ENCODE measurements around the gene GOT1.

GOT1 gene

GRCh38 chr10:99461230-99461629 is 30.8 kb upstream of the GOT1 start:
- H3K4me1 ChIP-seq: no peaks in the 10 kb centered on the region
- TF ChIP-seq CTCF (IDR thresholded peaks at IDR 0.05): no peak

GRCh38 chr10:99460070-99460469 is 29.6 kb upstream of the GOT1 start:
- Histone ChIP-seq H3K4me2 (ENCODE audit: low read length) (no peak overlapping the region), H3K27ac (no peak overlapping the region), H3K4me1 (no peaks in the 10 kb centered on the region), H3K36me3 (ENCODE audit: control insufficient read depth, insufficient read depth, low read length) (no peaks in the 10 kb centered on the region), H3K9ac (no peak overlapping the region), H3K79me2 (no peaks in the 10 kb centered on the region), H3K27me3 (ENCODE audit: control insufficient read depth, insufficient read depth, low read length) (no peaks in the 10 kb centered on the region), H3K9me3 (ENCODE audit: control insufficient read depth, low read length) (no peaks in the 10 kb centered on the region), H3K4me3 (ENCODE audit: low read depth, low read length) (no peak overlapping the region), H2AFZ (no peak overlapping the region)
- TF ChIP-seq CTCF (IDR thresholded peaks at IDR 0.05): no peak

More at GRCh38 chr10:99461230-99461629, 30.8 kb upstream of the GOT1 start:
- no peak overlapping the region for H3K9ac ChIP-seq
- no peaks in the 10 kb centered on the region for H3K79me2 ChIP-seq
- no peaks in the 10 kb centered on the region for H3K9me3 ChIP-seq (ENCODE audit: control insufficient read depth, low read length)
- no peak overlapping the region for H3K4me3 ChIP-seq (ENCODE audit: low read depth, low read length)
- no peaks in the 10 kb centered on the region for H3K27me3 ChIP-seq (ENCODE audit: control insufficient read depth, insufficient read depth, low read length)
- no peak overlapping the region for H2AFZ ChIP-seq
- H3K36me3 ChIP-seq (ENCODE audit: control insufficient read depth, insufficient read depth, low read length): no peaks in the 10 kb centered on the region
- H3K4me2 ChIP-seq (ENCODE audit: low read length): no peak overlapping the region
- no peak overlapping the region for H3K27ac ChIP-seq

- Histone ChIP-seq H3K4me1 (no peaks in the 10 kb centered on the region), H3K4me2 (ENCODE audit: low read length) (no peak overlapping the region), H3K79me2 (no peaks in the 10 kb centered on the region), H3K27me3 (ENCODE audit: control insufficient read depth, insufficient read depth, low read length) (no peaks in the 10 kb centered on the region), H3K9ac (no peak overlapping the region), H3K4me3 (ENCODE audit: low read depth, low read length) (no peak overlapping the region), H3K27ac (no peak overlapping the region), H3K9me3 (ENCODE audit: control insufficient read depth, low read length) (no peaks in the 10 kb centered on the region), H3K36me3 (ENCODE audit: control insufficient read depth, insufficient read depth, low read length) (no peaks in the 10 kb centered on the region), H2AFZ (no peak overlapping the region)
- TF ChIP-seq CTCF (IDR thresholded peaks at IDR 0.05): no peak
Observed at GRCh38 chr10:99459217-99459616, 28.8 kb upstream of the GOT1 start.

- H3K9me3 ChIP-seq (ENCODE audit: control insufficient read depth, low read length): no peaks in the 10 kb centered on the region
- no peak overlapping the region for H2AFZ ChIP-seq
- no peak overlapping the region for H3K4me3 ChIP-seq (ENCODE audit: low read depth, low read length)
- H3K36me3 ChIP-seq (ENCODE audit: control insufficient read depth, insufficient read depth, low read length): no peaks in the 10 kb centered on the region
- no peaks in the 10 kb centered on the region for H3K4me1 ChIP-seq
- TF ChIP-seq CTCF (IDR thresholded peaks at IDR 0.05): no peak
- H3K9ac ChIP-seq: no peak overlapping the region
- H3K27ac ChIP-seq: no peak overlapping the region
- no peaks in the 10 kb centered on the region for H3K27me3 ChIP-seq (ENCODE audit: control insufficient read depth, insufficient read depth, low read length)
- H3K79me2 ChIP-seq: no peaks in the 10 kb centered on the region
- H3K4me2 ChIP-seq (ENCODE audit: low read length): no peak overlapping the region
Observed at GRCh38 chr10:99457813-99458212, 27.4 kb upstream of the GOT1 start.

- H3K27ac ChIP-seq: no peak overlapping the region
- H3K4me2 ChIP-seq (ENCODE audit: low read length): no peak overlapping the region
- H3K9me3 ChIP-seq (ENCODE audit: control insufficient read depth, low read length): no peaks in the 10 kb centered on the region
- TF ChIP-seq CTCF (IDR thresholded peaks at IDR 0.05): no peak
- no peaks in the 10 kb centered on the region for H3K79me2 ChIP-seq
- H3K4me1 ChIP-seq: no peaks in the 10 kb centered on the region
- no peak overlapping the region for H2AFZ ChIP-seq
- no peaks in the 10 kb centered on the region for H3K27me3 ChIP-seq (ENCODE audit: control insufficient read depth, insufficient read depth, low read length)
- H3K36me3 ChIP-seq (ENCODE audit: control insufficient read depth, insufficient read depth, low read length): no peaks in the 10 kb centered on the region
- no peak overlapping the region for H3K9ac ChIP-seq
- H3K4me3 ChIP-seq (ENCODE audit: low read depth, low read length): no peak overlapping the region
Observed at GRCh38 chr10:99456931-99457288, 26.5 kb upstream of the GOT1 start.

Measured in parathyroid adenoma (tissue), 2 donors.